A549 (cell line): ENCODE results near the gene ZNF586.
"Not testable (repeated sequence)": the region's sequence is repeated elsewhere in the genome, so short reads cannot be mapped to it uniquely, and the experiment has no call there.

ENCODE experiments used
- ZFP36 ChIP-seq: fragments of 450-650 bp; IDR thresholded peaks from 2 replicates; pipeline ENCODE4 v1.6.1; 2014; ENCODE audit warnings: borderline replicate concordance; ENCODE audit not compliant: partially characterized antibody
- TF ChIP-seq, protein P1 (sequence below): fragments of >200 bp; sonication (Bioruptor Twin); formaldehyde crosslinking; IDR thresholded peaks from 3 replicates; pipeline ENCODE4 v1.5.1; 2016
- TF ChIP-seq, protein P2 (sequence below): fragments of 450-650 bp; IDR thresholded peaks from 2 replicates; pipeline ENCODE4 v1.6.1; 2014; ENCODE audit warnings: antibody characterized with exemption

- TF ChIP-seq, protein P1, sequence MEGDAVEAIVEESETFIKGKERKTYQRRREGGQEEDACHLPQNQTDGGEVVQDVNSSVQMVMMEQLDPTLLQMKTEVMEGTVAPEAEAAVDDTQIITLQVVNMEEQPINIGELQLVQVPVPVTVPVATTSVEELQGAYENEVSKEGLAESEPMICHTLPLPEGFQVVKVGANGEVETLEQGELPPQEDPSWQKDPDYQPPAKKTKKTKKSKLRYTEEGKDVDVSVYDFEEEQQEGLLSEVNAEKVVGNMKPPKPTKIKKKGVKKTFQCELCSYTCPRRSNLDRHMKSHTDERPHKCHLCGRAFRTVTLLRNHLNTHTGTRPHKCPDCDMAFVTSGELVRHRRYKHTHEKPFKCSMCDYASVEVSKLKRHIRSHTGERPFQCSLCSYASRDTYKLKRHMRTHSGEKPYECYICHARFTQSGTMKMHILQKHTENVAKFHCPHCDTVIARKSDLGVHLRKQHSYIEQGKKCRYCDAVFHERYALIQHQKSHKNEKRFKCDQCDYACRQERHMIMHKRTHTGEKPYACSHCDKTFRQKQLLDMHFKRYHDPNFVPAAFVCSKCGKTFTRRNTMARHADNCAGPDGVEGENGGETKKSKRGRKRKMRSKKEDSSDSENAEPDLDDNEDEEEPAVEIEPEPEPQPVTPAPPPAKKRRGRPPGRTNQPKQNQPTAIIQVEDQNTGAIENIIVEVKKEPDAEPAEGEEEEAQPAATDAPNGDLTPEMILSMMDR, result not testable (repeated sequence)
- TF ChIP-seq, protein P2, sequence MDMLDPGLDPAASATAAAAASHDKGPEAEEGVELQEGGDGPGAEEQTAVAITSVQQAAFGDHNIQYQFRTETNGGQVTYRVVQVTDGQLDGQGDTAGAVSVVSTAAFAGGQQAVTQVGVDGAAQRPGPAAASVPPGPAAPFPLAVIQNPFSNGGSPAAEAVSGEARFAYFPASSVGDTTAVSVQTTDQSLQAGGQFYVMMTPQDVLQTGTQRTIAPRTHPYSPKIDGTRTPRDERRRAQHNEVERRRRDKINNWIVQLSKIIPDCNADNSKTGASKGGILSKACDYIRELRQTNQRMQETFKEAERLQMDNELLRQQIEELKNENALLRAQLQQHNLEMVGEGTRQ, result not testable (repeated sequence)
- not testable (repeated sequence) for TF ChIP-seq ZFP36
Measured at GRCh38 chr19:57823608-57824007, 54.1 kb downstream of the ZNF586 start.
